AG04450 (cell line): ENCODE measurements around the gene TSPAN9. TPM values are rescaled to one million over a fixed set of nuclear protein-coding genes. Genes with fewer than 3 reads are reported as not detected.

Source experiments
- CTCF ChIA-PET: fragments of 300-600, 350-600 bp; formaldehyde crosslinking; extraction: SDS; loops from one replicate; lab custom pipeline; 2022; ENCODE audit warnings: antibody characterized with exemption, inconsistent platforms; lab: Charles Lee
- POLR2A ChIA-PET: fragments of 350-600 bp; formaldehyde crosslinking; extraction: SDS; loops from one replicate; lab custom pipeline; 2021; ENCODE audit warnings: antibody characterized with exemption, inconsistent platforms; lab: Yijun Ruan, JAX
- DNase-seq: peaks from one replicate; pipeline ENCODE4 v3.0.0-alpha.2; 2011; ENCODE audit warnings: low read depth, low spot score
- H3K27ac ChIP-seq: one replicate; pipeline ENCODE4 v1.5.1; 2012; ENCODE audit warnings: low read depth, low read length, control low read depth
- H3K27me3 ChIP-seq: one replicate; pipeline ENCODE4 v1.6.0; 2012; ENCODE audit warnings: low read length; ENCODE audit not compliant: control insufficient read depth, insufficient read depth
- H3K4me3 ChIP-seq: 2 replicates; pipeline ENCODE4 v1.5.1; 2011; ENCODE audit warnings: mild to moderate bottlenecking, low read depth, low read length, control low read depth
- H3K9me3 ChIP-seq: 2 replicates; pipeline ENCODE4 v1.5.1; 2012; ENCODE audit warnings: low read length; ENCODE audit not compliant: control insufficient read depth, insufficient read depth
- polyA plus RNA-seq: library from polyadenylated mRNA; depleted of rRNA; stranded (reverse); fragments of >200 nt; gene quantifications from 2 replicates; pipeline ENCODE4 v1.2.3, GENCODE V29; 2011
- TF ChIP-seq, protein P1 (sequence below): IDR thresholded peaks from 2 replicates; pipeline ENCODE4 v1.5.1; 2011; ENCODE audit warnings: low read depth, low read length, control low read depth, inconsistent platforms

Gene TSPAN9
- polyA plus RNA-seq, 1 experiment = 68.0 TPM

DNA sequence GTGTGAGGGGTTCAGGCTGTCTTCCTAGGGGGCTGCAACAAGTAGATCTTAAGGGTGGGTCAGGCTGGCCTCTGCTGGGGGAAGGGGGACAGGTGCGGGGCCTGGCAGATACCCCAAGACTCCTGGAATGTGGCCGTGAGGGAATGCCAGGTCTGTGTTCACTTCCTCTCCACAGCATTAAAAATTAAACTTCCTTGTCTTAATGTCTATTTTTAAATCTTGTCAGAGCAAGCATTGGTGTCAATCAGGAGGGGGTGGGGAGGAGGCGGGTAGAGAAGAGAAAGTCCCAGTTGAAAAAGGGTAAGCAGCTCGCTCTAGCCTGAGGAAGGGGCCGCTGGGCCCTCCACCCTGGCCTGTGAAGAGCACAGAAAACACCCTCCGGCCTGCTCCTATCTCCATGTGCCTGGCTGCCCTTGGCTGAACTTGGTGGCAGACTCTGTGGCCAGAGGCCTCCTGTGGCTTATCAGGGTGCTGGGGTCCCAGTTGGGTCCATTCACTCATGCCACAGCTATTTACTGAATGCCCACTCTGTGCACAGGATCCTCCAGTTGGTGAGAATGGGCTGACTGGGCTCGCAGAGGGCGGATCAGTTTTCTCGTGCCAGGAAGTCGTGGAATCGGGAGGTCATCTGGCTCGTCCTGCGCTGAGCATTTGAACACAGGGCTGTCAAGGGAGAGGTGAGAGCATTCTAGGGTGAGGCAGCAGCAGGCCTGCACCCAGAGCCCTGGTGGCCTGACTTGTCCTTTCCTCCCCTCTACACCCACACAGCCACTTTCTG lies 128.8 kb downstream of the TSPAN9 start:
- Histone ChIP-seq H3K9me3 (no peaks in the 10 kb centered on the region; the same call in 1 of the 2 replicates), H3K27me3 (no peaks in the 10 kb centered on the region), H3K27ac (no peak overlapping the region), H3K4me3 (no peak overlapping the region)
- ChIA-PET POLR2A (no interaction called here), CTCF (interaction anchor here (0.9 to 1.3 kb wide), 2 partner anchors 71 to 94 kb away, joined by 4 to 5 read pairs; no protein-coding TSS in a partner anchor)
- TF ChIP-seq, protein P1, sequence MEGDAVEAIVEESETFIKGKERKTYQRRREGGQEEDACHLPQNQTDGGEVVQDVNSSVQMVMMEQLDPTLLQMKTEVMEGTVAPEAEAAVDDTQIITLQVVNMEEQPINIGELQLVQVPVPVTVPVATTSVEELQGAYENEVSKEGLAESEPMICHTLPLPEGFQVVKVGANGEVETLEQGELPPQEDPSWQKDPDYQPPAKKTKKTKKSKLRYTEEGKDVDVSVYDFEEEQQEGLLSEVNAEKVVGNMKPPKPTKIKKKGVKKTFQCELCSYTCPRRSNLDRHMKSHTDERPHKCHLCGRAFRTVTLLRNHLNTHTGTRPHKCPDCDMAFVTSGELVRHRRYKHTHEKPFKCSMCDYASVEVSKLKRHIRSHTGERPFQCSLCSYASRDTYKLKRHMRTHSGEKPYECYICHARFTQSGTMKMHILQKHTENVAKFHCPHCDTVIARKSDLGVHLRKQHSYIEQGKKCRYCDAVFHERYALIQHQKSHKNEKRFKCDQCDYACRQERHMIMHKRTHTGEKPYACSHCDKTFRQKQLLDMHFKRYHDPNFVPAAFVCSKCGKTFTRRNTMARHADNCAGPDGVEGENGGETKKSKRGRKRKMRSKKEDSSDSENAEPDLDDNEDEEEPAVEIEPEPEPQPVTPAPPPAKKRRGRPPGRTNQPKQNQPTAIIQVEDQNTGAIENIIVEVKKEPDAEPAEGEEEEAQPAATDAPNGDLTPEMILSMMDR = no peak
- DNase-seq = no peak

GRCh38 chr12:3206536-3207072 lies 129.4 kb downstream of the TSPAN9 start:
- H3K27ac ChIP-seq = no peak overlapping the region
- ChIA-PET CTCF (interaction anchor here (0.9 to 1.2 kb wide), 2 partner anchors 11 to 72 kb away, joined by 3 to 5 read pairs; no protein-coding TSS in a partner anchor), POLR2A (no interaction called here)
- TF ChIP-seq, protein P1 = no peak
- no peaks in the 10 kb centered on the region for H3K27me3 ChIP-seq
- no peak for DNase-seq
- no peak overlapping the region for H3K4me3 ChIP-seq
- H3K9me3 ChIP-seq = no peaks in the 10 kb centered on the region; the same call in 1 of the 2 replicates

- no peaks in the 10 kb centered on the region; the same call in 1 of the 2 replicates for H3K9me3 ChIP-seq
- ChIA-PET CTCF (interaction anchor here (0.8 to 1.3 kb wide), 4 partner anchors 11 to 72 kb away, joined by 3 to 5 read pairs (median 4); no protein-coding TSS in a partner anchor), POLR2A (no interaction called here)
- no peak for DNase-seq
- TF ChIP-seq, protein P1 = no peak
- no peaks in the 10 kb centered on the region for H3K27me3 ChIP-seq
- no peak overlapping the region for H3K4me3 ChIP-seq
- H3K27ac ChIP-seq = no peak overlapping the region
These were observed 130.0 kb downstream of the TSPAN9 start for GRCh38 chr12:3207175-3207574.

DNA sequence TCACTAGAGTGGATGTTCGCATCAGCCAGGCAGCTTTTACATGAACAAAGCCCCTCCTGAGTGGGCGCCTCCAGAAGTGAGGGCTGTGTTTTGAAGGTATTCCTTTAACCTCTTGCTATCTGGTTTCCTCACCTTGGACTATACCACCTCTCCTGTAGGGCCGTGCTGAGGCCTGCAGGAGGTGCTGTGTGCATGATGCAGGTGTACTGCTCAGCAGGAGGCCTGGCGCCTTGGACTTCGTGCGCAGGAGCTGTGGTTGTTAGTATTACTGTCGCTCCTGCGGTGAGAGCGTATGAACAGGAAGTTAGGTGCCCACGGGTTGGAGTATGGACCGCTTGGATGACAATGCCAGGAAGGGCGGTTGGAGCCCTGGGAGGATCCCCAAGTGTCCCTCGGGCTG lies 130.7 kb downstream of the TSPAN9 start:
- ChIA-PET CTCF (interaction anchor here (0.8 to 1.3 kb wide), 3 partner anchors 12 to 68 kb away, joined by 3 to 4 read pairs (median 4); no protein-coding TSS in a partner anchor), POLR2A (no interaction called here)
- DNase-seq = no peak
- no peaks in the 10 kb centered on the region for H3K27me3 ChIP-seq
- H3K4me3 ChIP-seq = no peak overlapping the region
- peak overlapping the region; percentile 31 for H3K27ac ChIP-seq
- TF ChIP-seq, protein P1 = no peak
- H3K9me3 ChIP-seq = no peaks in the 10 kb centered on the region; the same call in 1 of the 2 replicates
